Stimulated activated effector memory CD8-positive, alpha-beta T cell treated with anti-CD3 and anti-CD28 coated beads, Interleukin-12 subunit alpha, Interleukin-12 subunit beta, amount 100 ng/mL, for 72 hours (primary cell): Measurements from ENCODE around the gene SEMA4D.
A peak's percentile ranks its signal among the peaks of the same experiment; 100 is the strongest.

ENCODE experiments used
- ATAC-seq: fragments of 150-1000 bp; cut with Tn5 transposase; 2 replicates; pipeline ENCODE4 v1.10.0; 2021
- DNase-seq, 2 donors: peaks; one replicate each; pipeline ENCODE4 v3.0.0; 2021 to 2022; ENCODE audit warnings: low spot score in 2 of 2
- H3K27ac Mint-ChIP-seq: one replicate; pipeline ENCODE4 v1.8.0; 2022; ENCODE audit warnings: mild to moderate bottlenecking, mixed read lengths
- H3K36me3 Mint-ChIP-seq: one replicate; pipeline ENCODE4 v1.8.0; 2022; ENCODE audit warnings: mild to moderate bottlenecking, mixed read lengths
- H3K4me1 Mint-ChIP-seq: one replicate; pipeline ENCODE4 v1.8.0; 2022; ENCODE audit warnings: mixed read lengths
- H3K4me3 Mint-ChIP-seq: one replicate; pipeline ENCODE4 v1.8.0; 2022; ENCODE audit warnings: mild to moderate bottlenecking, mixed read lengths
- H3K9me3 Mint-ChIP-seq: one replicate; pipeline ENCODE4 v1.8.0; 2022; ENCODE audit warnings: mixed read lengths

The SEMA4D gene

GRCh38 chr9:89445801-89446251 lies 52.1 kb downstream of the SEMA4D start:
- DNase-seq (no peak), ATAC-seq (no peak)
- H3K27ac Mint-ChIP-seq: peak overlapping the region; percentile 90
- peaks cover 100% of the 10 kb centered on the region for H3K4me1 Mint-ChIP-seq
- no peaks in the 10 kb centered on the region for H3K9me3 Mint-ChIP-seq
- peaks cover 88% of the 10 kb centered on the region for H3K36me3 Mint-ChIP-seq
- H3K4me3 Mint-ChIP-seq: peak overlapping the region; percentile 32

- Mint-ChIP-seq H3K27ac (peak overlapping the region; percentile 90), H3K36me3 (peaks cover 88% of the 10 kb centered on the region), H3K9me3 (no peaks in the 10 kb centered on the region), H3K4me1 (peaks cover 100% of the 10 kb centered on the region), H3K4me3 (peak overlapping the region; percentile 32)
- ATAC-seq (no peak), DNase-seq (no peak)
Observed at GRCh38 chr9:89444925-89445765, 52.8 kb downstream of the SEMA4D start.

- no peaks in the 10 kb centered on the region for H3K9me3 Mint-ChIP-seq
- peak; percentile 70 for ATAC-seq
- H3K4me3 Mint-ChIP-seq: peak overlapping the region; percentile 32
- DNase-seq: no peak
- peaks cover 100% of the 10 kb centered on the region for H3K4me1 Mint-ChIP-seq
- H3K27ac Mint-ChIP-seq: peak overlapping the region; percentile 90
- peaks cover 88% of the 10 kb centered on the region for H3K36me3 Mint-ChIP-seq
Observed at GRCh38 chr9:89444274-89444673, 53.6 kb downstream of the SEMA4D start.

- Mint-ChIP-seq H3K4me1 (peaks cover 92% of the 10 kb centered on the region), H3K9me3 (no peaks in the 10 kb centered on the region), H3K4me3 (no peak overlapping the region), H3K27ac (peak overlapping the region; percentile 90), H3K36me3 (peaks cover 88% of the 10 kb centered on the region)
- ATAC-seq: peak; percentile 15
- DNase-seq: no peak
Observed at GRCh38 chr9:89442981-89443814, 54.7 kb downstream of the SEMA4D start.

GRCh38 chr9:89442501-89442978 lies 55.4 kb downstream of the SEMA4D start:
- no peak for DNase-seq
- Mint-ChIP-seq H3K27ac (peak overlapping the region; percentile 29), H3K4me1 (peaks cover 92% of the 10 kb centered on the region), H3K4me3 (no peak overlapping the region), H3K36me3 (peaks cover 88% of the 10 kb centered on the region), H3K9me3 (no peaks in the 10 kb centered on the region)
- ATAC-seq: no peak

GRCh38 chr9:89441986-89442385 lies 55.9 kb downstream of the SEMA4D start:
- H3K27ac Mint-ChIP-seq: peak overlapping the region; percentile 86
- DNase-seq (no peak), ATAC-seq (no peak)
- H3K9me3 Mint-ChIP-seq: no peaks in the 10 kb centered on the region
- H3K4me1 Mint-ChIP-seq: peaks cover 92% of the 10 kb centered on the region
- no peak overlapping the region for H3K4me3 Mint-ChIP-seq
- peaks cover 88% of the 10 kb centered on the region for H3K36me3 Mint-ChIP-seq

GRCh38 chr9:89441655-89441970 lies 56.3 kb downstream of the SEMA4D start:
- H3K9me3 Mint-ChIP-seq: no peaks in the 10 kb centered on the region
- H3K4me1 Mint-ChIP-seq: peaks cover 92% of the 10 kb centered on the region
- ATAC-seq (no peak), DNase-seq (no peak)
- H3K36me3 Mint-ChIP-seq: peaks cover 89% of the 10 kb centered on the region
- peak overlapping the region; percentile 86 for H3K27ac Mint-ChIP-seq
- no peak overlapping the region for H3K4me3 Mint-ChIP-seq

GRCh38 chr9:89440951-89441654 lies 56.8 kb downstream of the SEMA4D start:
- Mint-ChIP-seq H3K36me3 (peaks cover 93% of the 10 kb centered on the region), H3K27ac (peak overlapping the region; percentile 86), H3K4me1 (peaks cover 92% of the 10 kb centered on the region), H3K9me3 (no peaks in the 10 kb centered on the region), H3K4me3 (peak overlapping the region; percentile 8)
- DNase-seq (no peak), ATAC-seq (no peak)

GRCh38 chr9:89440548-89440947 lies 57.4 kb downstream of the SEMA4D start:
- H3K36me3 Mint-ChIP-seq: peaks cover 92% of the 10 kb centered on the region
- DNase-seq: no peak
- H3K4me3 Mint-ChIP-seq: peak overlapping the region; percentile 15
- H3K27ac Mint-ChIP-seq: peak overlapping the region; percentile 86
- H3K4me1 Mint-ChIP-seq: peaks cover 91% of the 10 kb centered on the region
- peak; percentile 5 for ATAC-seq
- no peaks in the 10 kb centered on the region for H3K9me3 Mint-ChIP-seq

GRCh38 chr9:89440046-89440445 lies 57.9 kb downstream of the SEMA4D start:
- Mint-ChIP-seq H3K4me3 (peak overlapping the region; percentile 15), H3K4me1 (peaks cover 91% of the 10 kb centered on the region), H3K36me3 (peaks cover 92% of the 10 kb centered on the region), H3K9me3 (no peaks in the 10 kb centered on the region), H3K27ac (peak overlapping the region; percentile 86)
- DNase-seq: no peak
- ATAC-seq: no peak

GRCh38 chr9:89439571-89439970 lies 58.3 kb downstream of the SEMA4D start:
- Mint-ChIP-seq H3K36me3 (peaks cover 92% of the 10 kb centered on the region), H3K4me3 (peak overlapping the region; percentile 15), H3K27ac (peak overlapping the region; percentile 86), H3K4me1 (peaks cover 88% of the 10 kb centered on the region), H3K9me3 (no peaks in the 10 kb centered on the region)
- ATAC-seq (no peak), DNase-seq (no peak)

GRCh38 chr9:89438194-89438593 lies 59.7 kb downstream of the SEMA4D start:
- no peak for ATAC-seq
- Mint-ChIP-seq H3K36me3 (peaks cover 90% of the 10 kb centered on the region), H3K9me3 (no peaks in the 10 kb centered on the region), H3K27ac (peak overlapping the region; percentile 85), H3K4me1 (peaks cover 83% of the 10 kb centered on the region), H3K4me3 (peak overlapping the region; percentile 44)
- no peak for DNase-seq

- H3K9me3 Mint-ChIP-seq: no peaks in the 10 kb centered on the region
- H3K36me3 Mint-ChIP-seq: peaks cover 89% of the 10 kb centered on the region
- H3K27ac Mint-ChIP-seq: peak overlapping the region; percentile 85
- DNase-seq (no peak), ATAC-seq (peak; percentile 2)
- peaks cover 81% of the 10 kb centered on the region for H3K4me1 Mint-ChIP-seq
- peak overlapping the region; percentile 44 for H3K4me3 Mint-ChIP-seq
Observed at GRCh38 chr9:89437772-89438171, 60.1 kb downstream of the SEMA4D start.

GRCh38 chr9:89436963-89437625 lies 60.8 kb downstream of the SEMA4D start:
- H3K36me3 Mint-ChIP-seq: peaks cover 88% of the 10 kb centered on the region
- H3K27ac Mint-ChIP-seq: peak overlapping the region; percentile 85
- DNase-seq (no peak), ATAC-seq (peak; percentile 76)
- peaks cover 81% of the 10 kb centered on the region for H3K4me1 Mint-ChIP-seq
- no peaks in the 10 kb centered on the region for H3K9me3 Mint-ChIP-seq
- peak overlapping the region; percentile 44 for H3K4me3 Mint-ChIP-seq
